ENCODE measurements around the gene FOXE1. TPM values are rescaled to one million over a fixed set of nuclear protein-coding genes. Genes with fewer than 3 reads are reported as not detected.
A peak's percentile ranks its signal among the peaks of the same experiment; 100 is the strongest.

The FOXE1 gene
- total and polyA plus RNA-seq, 12 donors = 0.78 TPM; not detected in 11

GRCh38 chr9:97876061-97876460, 23.0 kb downstream of the FOXE1 start:
- WGBS, 4 donors = 72 to 95% (median 92%) methylated on average over 3 of the region's 3 CpGs
- TF ChIP-seq POLR2A (IDR thresholded peaks at IDR 0.05) = no peak
- TF ChIP-seq CTCF (IDR thresholded peaks at IDR 0.05) = no peak
- intact Hi-C loops (cut with DNase I) = no loop called here

GRCh38 chr9:97880336-97880735, 27.3 kb downstream of the FOXE1 start:
- intact Hi-C loops (cut with DNase I) = no loop called here
- Histone ChIP-seq H3K36me3 (replicated peaks in 1 of 2) (no peaks in the 10 kb centered on the region), H3K4me3 (no peak overlapping the region), H3K27me3 (no peaks in the 10 kb centered on the region), H3K4me1 (replicated peaks in 1 of 2) (peaks cover 0 to 3% of the 10 kb centered on the region in 2 donors), H3K9me3 (replicated peaks in 1 of 3) (no peaks in the 10 kb centered on the region), H3K27ac (no peak overlapping the region)
- TF ChIP-seq POLR2A (IDR thresholded peaks at IDR 0.05) (no peak), CTCF (IDR thresholded peaks at IDR 0.05) (peak in 1 of 6 experiments; percentile 9)
- WGBS, 4 donors = 27 to 61% (median 48%) methylated on average over 3 to 4 of the region's 4 CpGs
- DNase-seq = peak; percentile 46 to 83 (median 70)

More at GRCh38 chr9:97876061-97876460, 23.0 kb downstream of the FOXE1 start:
- H3K27me3 ChIP-seq = no peaks in the 10 kb centered on the region
- H3K4me3 ChIP-seq = no peak overlapping the region
- DNase-seq = no peak
- peaks cover 0 to 3% of the 10 kb centered on the region in 2 donors for H3K4me1 ChIP-seq (replicated peaks in 1 of 2)
- H3K27ac ChIP-seq = no peak overlapping the region
- H3K36me3 ChIP-seq (replicated peaks in 1 of 2) = no peaks in the 10 kb centered on the region
- no peaks in the 10 kb centered on the region for H3K9me3 ChIP-seq (replicated peaks in 1 of 3)

GRCh38 chr9:97889941-97890887, 37.2 kb downstream of the FOXE1 start:
- no peak overlapping the region for H3K27ac ChIP-seq
- H3K4me1 ChIP-seq (replicated peaks in 1 of 2) = no peaks in the 10 kb centered on the region
- H3K9me3 ChIP-seq (replicated peaks in 1 of 3) = no peaks in the 10 kb centered on the region
- intact Hi-C loops (cut with DNase I) = loop anchor here in 1 of 2 donors (5.0 kb wide), 1 partner anchor 178 kb away; no protein-coding TSS in a partner anchor
- no peaks in the 10 kb centered on the region for H3K36me3 ChIP-seq (replicated peaks in 1 of 2)
- WGBS, 4 donors = 42 to 62% (median 49%) methylated on average over 9 of the region's 9 CpGs
- peak in 4 of 7 donors; percentile 36 to 62 (median 47) for DNase-seq
- no peaks in the 10 kb centered on the region for H3K27me3 ChIP-seq
- no peak for TF ChIP-seq POLR2A (IDR thresholded peaks at IDR 0.05)
- TF ChIP-seq CTCF (IDR thresholded peaks at IDR 0.05) = peak; percentile 33 to 69 (median 52)
- H3K4me3 ChIP-seq = no peak overlapping the region

GRCh38 chr9:97891736-97892135, 38.7 kb downstream of the FOXE1 start:
- no peaks in the 10 kb centered on the region for H3K27me3 ChIP-seq
- no peak overlapping the region for H3K27ac ChIP-seq
- DNase-seq = no peak
- no peak for TF ChIP-seq POLR2A (IDR thresholded peaks at IDR 0.05)
- TF ChIP-seq CTCF (IDR thresholded peaks at IDR 0.05) = no peak
- intact Hi-C loops (cut with DNase I) = loop anchor here in 1 of 2 donors (5.0 kb wide), 1 partner anchor 179 kb away; no protein-coding TSS in a partner anchor
- H3K4me1 ChIP-seq (replicated peaks in 1 of 2) = no peaks in the 10 kb centered on the region
- WGBS, 4 donors = 85 to 93% (median 89%) methylated on average over 4 to 5 of the region's 5 CpGs
- H3K36me3 ChIP-seq (replicated peaks in 1 of 2) = no peaks in the 10 kb centered on the region
- H3K4me3 ChIP-seq = no peak overlapping the region
- H3K9me3 ChIP-seq (replicated peaks in 1 of 3) = no peaks in the 10 kb centered on the region
